HL-60 (cell line): Measurements from ENCODE around the gene SHROOM1.

Experiments
- DNase-seq, 2 experiments: peaks; one replicate each; pipeline ENCODE4 v3.0.0-alpha.2; 2010 to 2020; ENCODE audit warnings: low read depth in 1 of 2, low spot score in 1 of 2
- H3K27ac ChIP-seq: fragments of 250-450 bp; sonication (Bioruptor Pico); replicated peaks from 2 replicates; pipeline ENCODE4 v1.5.1; 2020; ENCODE audit warnings: mild to moderate bottlenecking, moderate library complexity
- H3K27me3 ChIP-seq: fragments of 250-450 bp; sonication (Bioruptor Pico); 2 replicates; pipeline ENCODE4 v1.5.1; 2021; ENCODE audit warnings: mild to moderate bottlenecking, moderate library complexity; ENCODE audit not compliant: insufficient read depth, poor library complexity, severe bottlenecking
- H3K4me3 ChIP-seq: replicated peaks from 2 replicates; pipeline ENCODE4 v1.5.1; 2011; ENCODE audit warnings: mild to moderate bottlenecking, control low read depth, low read length; ENCODE audit not compliant: insufficient read depth
- CTCF ChIP-seq: IDR thresholded peaks from one replicate; pipeline ENCODE4 v1.5.1; 2011; ENCODE audit warnings: low read length, control low read depth, inconsistent platforms; ENCODE audit not compliant: insufficient read depth
- GABPA ChIP-seq: IDR thresholded peaks from 2 replicates; pipeline ENCODE4 v1.6.1; 2012; ENCODE audit warnings: low read depth
- POLR2AphosphoS5 ChIP-seq: IDR thresholded peaks from 2 replicates; pipeline ENCODE4 v1.6.1; 2012; ENCODE audit warnings: low read depth
- SPI1 ChIP-seq: IDR thresholded peaks from 2 replicates; pipeline ENCODE4 v1.6.1; 2012; ENCODE audit warnings: low read depth, mild to moderate bottlenecking, borderline replicate concordance
- TF ChIP-seq, protein P1 (sequence below): IDR thresholded peaks from 2 replicates; pipeline ENCODE4 v1.6.1; 2012; ENCODE audit warnings: low read depth; ENCODE audit not compliant: insufficient replicate concordance

The SHROOM1 gene

GRCh38 chr5:132800545-132800944 lies 29.9 kb downstream of the SHROOM1 start:
- no peak for TF ChIP-seq CTCF
- TF ChIP-seq, protein P1, sequence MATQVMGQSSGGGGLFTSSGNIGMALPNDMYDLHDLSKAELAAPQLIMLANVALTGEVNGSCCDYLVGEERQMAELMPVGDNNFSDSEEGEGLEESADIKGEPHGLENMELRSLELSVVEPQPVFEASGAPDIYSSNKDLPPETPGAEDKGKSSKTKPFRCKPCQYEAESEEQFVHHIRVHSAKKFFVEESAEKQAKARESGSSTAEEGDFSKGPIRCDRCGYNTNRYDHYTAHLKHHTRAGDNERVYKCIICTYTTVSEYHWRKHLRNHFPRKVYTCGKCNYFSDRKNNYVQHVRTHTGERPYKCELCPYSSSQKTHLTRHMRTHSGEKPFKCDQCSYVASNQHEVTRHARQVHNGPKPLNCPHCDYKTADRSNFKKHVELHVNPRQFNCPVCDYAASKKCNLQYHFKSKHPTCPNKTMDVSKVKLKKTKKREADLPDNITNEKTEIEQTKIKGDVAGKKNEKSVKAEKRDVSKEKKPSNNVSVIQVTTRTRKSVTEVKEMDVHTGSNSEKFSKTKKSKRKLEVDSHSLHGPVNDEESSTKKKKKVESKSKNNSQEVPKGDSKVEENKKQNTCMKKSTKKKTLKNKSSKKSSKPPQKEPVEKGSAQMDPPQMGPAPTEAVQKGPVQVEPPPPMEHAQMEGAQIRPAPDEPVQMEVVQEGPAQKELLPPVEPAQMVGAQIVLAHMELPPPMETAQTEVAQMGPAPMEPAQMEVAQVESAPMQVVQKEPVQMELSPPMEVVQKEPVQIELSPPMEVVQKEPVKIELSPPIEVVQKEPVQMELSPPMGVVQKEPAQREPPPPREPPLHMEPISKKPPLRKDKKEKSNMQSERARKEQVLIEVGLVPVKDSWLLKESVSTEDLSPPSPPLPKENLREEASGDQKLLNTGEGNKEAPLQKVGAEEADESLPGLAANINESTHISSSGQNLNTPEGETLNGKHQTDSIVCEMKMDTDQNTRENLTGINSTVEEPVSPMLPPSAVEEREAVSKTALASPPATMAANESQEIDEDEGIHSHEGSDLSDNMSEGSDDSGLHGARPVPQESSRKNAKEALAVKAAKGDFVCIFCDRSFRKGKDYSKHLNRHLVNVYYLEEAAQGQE, result no peak
- no peak for TF ChIP-seq SPI1
- TF ChIP-seq GABPA, result no peak
- TF ChIP-seq POLR2AphosphoS5, result no peak
- H3K27me3 ChIP-seq, result no peaks in the 10 kb centered on the region
- H3K4me3 ChIP-seq, result no peak overlapping the region
- no peak for DNase-seq
- H3K27ac ChIP-seq, result no peak overlapping the region

- no peak overlapping the region for H3K4me3 ChIP-seq
- no peak for TF ChIP-seq SPI1
- TF ChIP-seq GABPA, result no peak
- TF ChIP-seq CTCF, result no peak
- TF ChIP-seq POLR2AphosphoS5, result no peak
- TF ChIP-seq, protein P1, result no peak
- no peak overlapping the region for H3K27ac ChIP-seq
- no peak for DNase-seq
- H3K27me3 ChIP-seq, result no peaks in the 10 kb centered on the region
Measured at GRCh38 chr5:132799392-132799791, 31.1 kb downstream of the SHROOM1 start.

DNA sequence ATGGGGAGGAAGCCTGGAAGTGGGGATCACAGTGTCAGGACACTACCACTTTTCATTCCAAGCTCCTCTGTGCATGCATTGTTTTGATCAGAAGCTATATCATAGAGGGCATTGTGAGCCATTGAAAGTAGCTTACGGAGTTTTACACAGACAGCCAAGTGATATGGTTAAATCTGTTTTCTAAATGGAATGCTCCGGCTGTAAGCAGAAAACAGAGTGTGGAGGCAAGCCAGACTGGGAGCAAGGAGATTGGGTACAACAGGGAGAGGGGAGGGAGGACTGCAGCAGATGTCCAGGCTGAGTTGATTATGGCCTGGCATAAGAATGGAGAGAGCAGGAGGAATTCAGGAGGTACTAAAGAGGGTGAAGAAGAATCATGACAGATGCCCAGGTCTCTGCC lies 32.8 kb downstream of the SHROOM1 start:
- H3K4me3 ChIP-seq, result no peak overlapping the region
- TF ChIP-seq, protein P1, result no peak
- TF ChIP-seq CTCF, result no peak
- TF ChIP-seq POLR2AphosphoS5, result no peak
- TF ChIP-seq SPI1, result no peak
- TF ChIP-seq GABPA, result no peak
- H3K27me3 ChIP-seq, result no peaks in the 10 kb centered on the region
- no peak overlapping the region for H3K27ac ChIP-seq
- DNase-seq, result no peak
